GM15510 (cell line): ENCODE data around the gene MPL.

Experiments used
- POLR2A ChIP-seq: IDR thresholded peaks from 3 replicates; pipeline ENCODE4 v1.6.1; 2011; ENCODE audit warnings: borderline replicate concordance; ENCODE audit not compliant: insufficient read length; ENCODE audit errors: extremely low read depth

MPL gene

DNA sequence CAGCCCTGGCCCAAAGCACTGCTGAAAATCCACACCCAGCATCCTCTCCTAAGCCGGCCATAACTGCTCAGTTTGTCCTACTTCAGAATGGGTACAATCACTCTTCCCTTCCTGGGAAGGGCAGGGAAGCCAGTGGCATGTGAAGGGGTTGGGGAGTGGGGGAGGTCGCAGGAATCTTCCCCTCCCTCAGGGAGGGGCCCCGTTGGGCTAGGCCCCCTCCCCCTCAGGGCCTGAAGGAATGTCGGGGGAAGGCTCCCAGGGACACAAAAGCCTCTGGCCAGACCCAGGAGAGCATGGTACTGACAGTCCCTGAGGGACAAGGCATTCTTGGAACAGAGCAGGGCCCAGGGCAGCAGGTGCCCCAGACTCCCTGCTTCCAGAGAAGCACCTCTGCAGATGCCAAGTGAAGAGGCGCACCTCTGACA lies 29.0 kb downstream of the MPL start:
- TF ChIP-seq POLR2A, result no peak

DNA sequence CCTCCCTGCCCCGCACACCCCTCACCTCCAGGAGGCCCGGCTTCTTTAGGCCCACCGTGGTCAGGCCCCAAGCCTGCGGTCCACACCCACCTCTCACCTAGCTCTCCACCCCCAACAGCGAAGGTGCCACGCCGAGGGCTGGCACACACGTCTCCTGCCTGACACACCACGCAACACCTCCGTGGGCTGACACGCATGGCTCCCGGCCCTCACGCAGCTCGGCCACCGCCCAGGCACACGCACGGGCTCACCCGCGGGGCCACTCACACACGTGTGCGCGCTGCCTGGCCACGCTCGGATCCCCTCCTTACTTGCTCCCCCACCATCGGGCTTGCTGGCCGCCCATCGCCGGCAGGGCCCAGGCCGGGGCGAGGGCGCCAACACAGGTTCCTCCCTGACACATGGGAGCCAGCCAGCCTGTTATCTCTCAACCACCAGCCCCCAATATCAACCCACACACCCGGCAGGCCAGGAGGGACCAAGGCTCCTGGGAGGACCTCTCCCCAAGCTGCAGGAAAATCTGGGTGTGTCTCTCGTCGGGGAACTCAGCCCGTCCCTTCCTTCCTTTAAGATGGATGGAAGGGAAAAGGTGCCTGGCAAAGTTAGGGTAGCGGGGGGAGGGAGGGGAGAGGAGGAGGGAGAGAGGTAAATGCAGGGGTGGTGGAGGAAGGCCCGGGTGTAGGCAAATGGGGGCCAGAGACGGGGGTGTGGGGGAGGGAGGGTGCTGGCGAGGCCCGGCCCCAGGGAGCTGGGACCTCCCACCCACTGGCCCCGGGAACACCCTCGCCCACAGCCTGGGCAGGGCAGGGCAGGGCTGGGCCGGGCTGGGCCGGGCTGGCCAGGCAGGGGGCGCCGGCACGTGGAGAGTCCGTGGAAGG lies 29.6 kb downstream of the MPL start:
- no peak for TF ChIP-seq POLR2A

DNA sequence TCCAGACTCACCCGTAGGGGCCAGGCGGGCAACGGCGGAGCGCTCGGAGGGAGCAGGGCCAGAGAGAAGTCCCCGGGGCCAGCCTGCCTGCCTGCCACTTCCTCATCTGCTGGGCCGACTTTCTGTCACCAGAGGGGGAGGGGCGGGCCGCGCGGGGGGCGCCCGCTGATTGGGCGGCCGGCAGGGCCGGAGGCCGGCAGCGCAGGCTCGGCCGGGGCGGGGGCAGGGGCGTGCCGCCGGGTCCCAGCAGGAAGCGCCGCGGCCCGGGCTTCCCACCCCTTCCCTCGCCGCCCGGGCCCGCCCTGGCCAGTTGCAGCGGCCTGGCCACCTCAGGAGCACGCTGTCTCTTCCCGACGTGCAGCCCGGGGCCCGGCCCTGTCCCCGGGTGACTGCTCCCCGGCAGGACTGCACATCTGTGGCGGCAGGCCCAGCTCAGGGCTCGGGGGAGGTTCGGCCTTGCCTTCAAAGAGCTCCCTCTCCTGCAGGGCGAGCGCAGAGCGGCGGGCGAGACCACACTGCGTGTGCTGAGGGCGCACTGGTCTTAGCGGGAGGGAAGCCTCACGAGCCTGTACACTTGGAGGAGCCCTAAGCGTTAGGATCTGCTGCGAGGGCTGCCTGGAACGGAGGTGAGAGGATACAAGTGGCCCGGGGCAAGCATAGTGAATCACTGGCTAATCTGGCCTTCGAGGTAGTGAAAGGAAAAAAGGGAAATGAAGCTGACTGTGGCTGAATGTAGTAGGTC lies 30.5 kb downstream of the MPL start, which contains the start of gene ELOVL1:
TSS of gene ELOVL1 (minus strand) at position 108 of the 742 bp plus-strand sequence. CDS start 2,402 bp downstream, outside the sequence.
- TF ChIP-seq POLR2A, result peak; percentile 92

DNA sequence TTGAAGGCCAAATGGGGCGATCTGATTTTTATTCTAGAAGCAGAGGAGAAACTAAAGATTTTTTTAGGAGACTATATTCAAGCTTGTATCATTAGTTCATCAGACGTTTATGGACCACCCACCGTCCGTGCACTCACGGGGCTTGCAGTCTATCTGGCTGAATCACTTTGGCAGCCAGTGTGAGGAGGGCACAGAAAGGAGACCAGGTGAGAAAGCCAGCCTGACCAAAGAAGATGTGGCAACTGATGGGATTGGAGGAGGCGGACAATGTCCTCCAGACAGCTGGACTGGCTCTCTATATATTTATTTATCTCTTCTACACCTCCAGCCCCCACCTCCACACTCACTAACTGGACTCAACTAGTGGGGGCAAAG lies 31.0 kb downstream of the MPL start:
- TF ChIP-seq POLR2A, result no peak

DNA sequence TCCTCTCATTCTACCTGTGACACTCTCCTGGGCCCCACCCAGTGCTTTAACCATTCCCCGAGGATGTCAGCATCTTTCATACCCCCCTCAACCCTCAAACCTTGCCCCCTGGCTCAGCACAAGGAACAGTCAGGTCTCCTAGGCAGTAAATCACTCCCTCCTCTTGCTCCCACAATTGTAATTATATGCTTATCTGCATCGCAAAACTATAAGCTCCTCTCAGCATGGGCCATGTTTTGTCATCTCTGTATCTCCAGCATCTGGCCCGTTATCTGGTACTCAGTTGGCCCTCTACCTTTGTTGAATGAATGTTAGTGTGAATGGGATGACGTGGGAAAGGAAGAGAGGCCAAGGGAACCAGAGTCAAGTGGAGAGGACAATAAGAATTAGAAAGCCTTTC lies 32.9 kb downstream of the MPL start:
- no peak for TF ChIP-seq POLR2A

DNA sequence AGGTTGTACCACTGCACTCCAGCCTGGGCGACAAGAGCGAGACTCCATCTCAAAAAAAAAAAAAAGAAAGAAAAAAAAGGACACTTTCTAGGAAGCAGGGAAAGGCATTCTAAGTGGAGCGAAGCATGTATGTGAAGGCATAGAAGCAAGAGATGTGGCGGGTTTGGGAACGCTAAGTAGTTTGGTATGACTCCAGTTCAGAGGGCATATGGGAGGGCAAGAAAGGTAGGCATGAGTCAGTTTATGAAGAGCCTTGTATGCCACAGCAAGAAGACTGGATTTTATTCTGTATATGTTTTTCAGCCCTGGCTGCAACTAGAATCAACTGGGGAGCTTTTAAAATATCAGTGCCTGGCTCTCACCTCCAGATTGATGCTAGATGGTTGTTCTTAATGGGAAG lies 34.6 kb downstream of the MPL start:
- TF ChIP-seq POLR2A, result no peak

DNA sequence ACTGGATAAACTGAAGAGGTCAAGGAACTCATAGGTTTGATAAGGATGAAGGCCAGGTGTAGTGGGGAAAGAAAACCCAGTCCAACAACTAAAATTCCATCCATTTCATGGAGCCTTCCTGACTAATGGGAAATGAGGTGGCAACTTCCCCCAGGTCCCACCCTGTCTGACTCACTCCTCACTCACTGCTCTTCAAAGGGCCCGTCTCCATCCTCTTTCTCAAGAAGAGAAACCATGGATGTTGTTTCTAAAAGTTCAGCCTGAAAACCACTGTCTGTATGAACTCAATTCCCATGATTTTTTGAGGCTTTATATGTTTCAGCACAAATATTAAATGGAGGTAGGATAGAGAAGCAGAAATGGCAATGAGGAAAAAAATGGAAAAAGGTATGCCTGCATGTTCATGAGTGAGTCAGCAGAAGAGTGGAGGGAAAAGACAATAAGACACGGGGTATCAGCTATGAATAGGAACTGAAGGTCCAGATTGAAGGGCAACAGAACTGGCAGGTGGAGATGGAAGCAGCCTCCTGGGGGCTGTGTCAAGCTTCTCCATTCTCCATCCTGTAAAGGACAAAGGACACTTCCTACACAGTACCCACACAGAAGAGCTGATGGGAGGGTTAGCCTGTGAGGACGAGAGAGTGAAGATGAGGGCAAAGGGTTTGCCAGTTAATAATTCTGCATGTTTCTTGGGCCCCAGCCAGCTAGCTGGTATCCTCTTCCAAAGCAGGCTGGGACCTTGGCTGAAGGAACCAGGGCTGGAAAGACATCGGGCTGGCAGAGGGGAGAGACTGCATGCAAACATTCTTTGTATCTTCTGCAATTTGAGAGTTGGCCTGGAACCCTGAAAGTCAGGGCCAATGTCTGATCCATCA lies 35.7 kb downstream of the MPL start:
- TF ChIP-seq POLR2A, result no peak

DNA sequence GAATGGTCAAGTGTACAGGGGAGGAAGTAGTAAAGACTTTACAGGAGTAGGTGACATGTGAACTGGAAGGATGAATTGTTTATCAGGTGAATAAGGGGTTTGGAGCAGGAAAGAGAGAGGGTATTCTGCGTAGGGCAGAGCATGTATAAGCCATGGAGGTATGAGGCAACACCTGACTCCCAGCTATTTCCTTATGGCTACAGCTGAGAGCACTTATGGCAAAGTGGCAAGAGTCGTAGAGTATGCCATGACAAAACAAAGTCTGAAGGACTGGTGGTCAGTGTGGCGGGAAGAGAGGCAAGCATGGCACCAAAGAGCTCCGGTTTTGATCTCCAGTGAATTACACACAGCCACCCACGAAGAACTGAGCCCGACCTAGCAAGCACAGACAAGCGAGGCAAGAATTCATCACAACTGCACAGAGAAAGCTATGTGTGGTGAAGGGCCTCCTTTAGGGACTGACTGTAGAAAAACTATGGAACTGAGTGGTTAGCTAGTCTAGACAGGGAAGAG lies 39.2 kb downstream of the MPL start:
- no peak for TF ChIP-seq POLR2A

DNA sequence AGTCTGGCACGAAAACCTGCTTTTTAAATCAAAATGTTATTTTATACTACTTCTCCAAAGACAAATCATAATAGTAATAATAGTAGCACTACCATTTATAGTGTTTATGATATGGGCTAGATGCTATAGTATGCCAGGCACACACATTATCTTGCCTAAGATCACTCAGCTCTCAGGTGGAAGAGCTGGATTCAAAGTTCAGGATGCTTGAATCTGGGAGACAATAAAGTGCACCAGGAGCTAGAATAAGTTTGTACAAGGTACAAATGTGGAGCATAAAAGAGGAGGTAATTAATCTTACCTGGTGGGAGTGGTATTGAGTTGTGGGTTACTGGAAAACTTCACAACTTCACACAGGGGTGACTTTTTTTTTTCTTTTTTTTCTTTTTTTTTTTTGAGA lies 40.2 kb downstream of the MPL start:
- no peak for TF ChIP-seq POLR2A

DNA sequence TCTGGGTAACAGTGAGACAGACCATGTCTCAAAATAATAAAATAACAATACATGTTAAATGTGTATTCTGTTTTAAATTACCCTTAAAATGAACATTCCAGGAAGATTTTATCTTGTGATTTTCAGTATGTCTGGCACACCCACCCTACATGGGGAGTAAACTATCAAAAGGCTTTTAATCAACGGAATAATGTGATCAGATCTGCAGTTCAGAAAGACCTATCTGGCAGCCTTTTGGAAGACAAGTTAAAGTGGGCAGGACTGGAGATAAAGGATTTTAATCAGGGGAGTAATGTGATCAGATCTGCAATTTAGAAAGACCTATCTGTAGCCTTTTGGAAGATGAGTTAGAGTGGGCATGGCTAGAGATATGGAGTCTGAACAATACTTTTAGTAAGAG lies 41.9 kb downstream of the MPL start:
- no peak for TF ChIP-seq POLR2A

DNA sequence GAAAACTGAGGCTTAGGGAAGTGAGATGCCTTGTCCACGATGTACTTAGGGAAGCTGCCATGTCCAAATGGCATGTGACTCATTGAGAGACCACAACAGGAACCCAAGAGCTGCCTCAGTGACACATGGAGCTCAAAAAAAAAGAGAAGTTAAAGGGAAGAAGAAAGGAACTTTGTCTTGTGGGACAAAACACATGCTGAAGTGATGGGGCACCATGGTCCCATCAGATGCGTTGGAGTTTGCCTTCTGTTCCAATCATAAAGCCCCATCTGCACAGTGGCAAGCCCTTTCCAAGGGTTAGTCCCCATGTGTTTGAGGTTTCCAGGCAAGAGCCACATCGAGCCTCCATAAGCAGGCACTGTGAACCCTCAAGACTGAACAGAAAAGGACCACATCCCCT lies 44.0 kb downstream of the MPL start:
- TF ChIP-seq POLR2A, result no peak

DNA sequence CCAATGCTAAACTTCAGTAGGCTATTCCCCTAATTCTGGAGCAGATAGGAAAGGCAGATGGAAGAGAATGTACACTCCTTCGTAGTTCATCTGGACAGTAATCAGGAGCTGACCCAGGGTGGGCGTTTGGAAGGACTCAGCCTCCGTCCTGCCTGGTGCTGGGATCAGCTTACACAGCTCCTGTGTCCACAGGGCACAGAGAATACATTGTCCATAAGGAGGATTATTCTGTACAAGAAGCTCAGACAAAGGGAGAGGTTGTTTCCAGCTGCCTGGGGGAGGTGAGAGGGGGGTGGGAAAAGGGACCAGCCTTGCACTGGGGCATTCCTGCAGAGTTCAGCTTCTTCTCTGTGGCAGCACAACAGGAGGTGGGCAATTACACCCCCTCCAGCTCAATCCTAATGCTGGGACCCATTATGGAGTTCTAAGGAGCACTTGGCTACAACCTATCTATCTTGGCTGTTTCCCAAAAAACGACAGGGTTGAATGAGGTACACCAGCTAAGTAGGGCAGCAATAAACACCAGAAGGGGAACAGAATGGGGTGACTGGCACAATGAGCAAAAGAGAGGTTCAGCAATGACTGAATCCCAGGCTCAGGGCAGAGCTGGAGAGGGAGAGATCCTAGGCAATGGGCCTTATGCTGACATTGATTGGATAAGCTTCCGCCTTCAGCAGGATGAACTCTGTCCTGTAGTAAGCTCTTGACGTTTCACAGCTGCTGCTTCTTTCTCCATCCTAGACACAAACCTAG lies 44.6 kb downstream of the MPL start:
- no peak for TF ChIP-seq POLR2A

DNA sequence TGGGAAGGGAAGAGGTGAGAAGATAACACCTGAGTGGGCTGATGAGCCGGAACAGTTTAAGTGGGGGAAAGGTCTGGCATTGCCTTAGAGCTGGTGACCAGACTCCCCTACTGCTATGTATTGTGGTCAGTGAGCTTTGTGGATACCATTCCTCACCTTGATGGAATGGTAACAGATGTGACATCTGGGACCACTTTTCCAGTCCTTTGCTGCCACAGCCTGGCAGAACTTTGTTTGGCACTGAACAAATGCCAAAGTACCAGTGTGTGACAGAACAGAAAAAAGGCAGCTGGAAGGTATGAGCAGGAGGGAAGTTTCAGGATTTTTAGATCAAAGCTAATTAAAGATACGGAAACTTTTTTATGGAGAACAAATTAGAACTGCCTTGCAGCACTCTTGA lies 45.8 kb downstream of the MPL start:
- TF ChIP-seq POLR2A, result no peak

DNA sequence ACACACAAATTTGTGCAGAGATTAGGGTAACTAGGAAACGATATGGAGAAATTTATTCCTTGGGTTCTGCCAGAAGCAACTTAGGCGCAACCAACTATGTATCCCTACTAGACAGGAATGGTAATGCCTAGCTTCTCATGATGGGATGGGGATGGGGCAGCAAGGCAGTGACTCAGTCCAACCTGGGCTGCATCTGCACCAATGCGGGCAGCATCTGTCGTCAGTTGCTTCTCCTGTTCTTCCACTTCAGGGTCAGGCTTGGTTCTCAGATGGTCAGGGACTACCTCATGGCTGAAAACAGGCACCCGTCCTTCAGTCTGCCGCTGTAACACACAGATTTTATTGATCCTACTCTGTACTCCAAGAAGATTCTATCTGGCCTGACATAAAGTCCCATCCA lies 49.1 kb downstream of the MPL start:
- no peak for TF ChIP-seq POLR2A
